ENCODE measurements around the gene USP54. TPM values are rescaled to one million over a fixed set of nuclear protein-coding genes. Genes with fewer than 3 reads are reported as not detected.

Gene USP54
- total and polyA plus RNA-seq, 2 donors (not counting 3 experiments of a cell fraction or from before 2014, with no cell fraction given): 9.3 to 14.2 TPM

DNA sequence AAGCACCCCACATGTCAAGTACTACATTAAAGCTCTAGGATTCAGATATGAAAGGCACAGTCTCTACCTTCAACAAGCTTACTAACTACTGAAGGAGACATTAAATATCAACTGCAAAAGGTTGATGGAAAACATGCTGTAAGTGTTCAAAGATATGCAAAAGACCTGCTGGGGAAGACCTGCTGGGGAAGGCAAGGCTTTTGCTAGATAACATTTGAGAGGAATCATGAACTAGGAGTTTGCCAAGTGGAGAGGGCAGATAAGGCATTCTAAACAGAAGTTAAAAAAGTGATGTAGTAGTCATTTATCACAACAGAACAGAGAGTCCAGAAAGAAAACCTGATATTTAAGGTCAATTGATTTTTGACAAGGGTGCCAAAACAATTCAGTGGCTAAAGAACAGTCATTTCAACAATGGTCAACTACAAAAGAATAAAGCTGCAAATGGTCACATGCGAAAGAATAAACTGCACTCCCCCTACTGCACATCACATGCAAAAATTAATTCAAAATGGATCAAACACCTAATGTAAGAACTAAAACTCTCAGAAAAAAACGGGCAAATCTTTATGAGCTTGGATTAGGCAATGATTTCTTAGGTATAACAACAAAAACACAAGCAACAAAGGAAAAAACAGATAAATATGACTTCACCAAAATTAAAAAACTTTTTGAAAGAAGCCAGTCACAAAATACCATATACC, 134.8 kb downstream of the USP54 start:
- no peaks in the 10 kb centered on the region for H3K9me3 ChIP-seq (replicated peaks; ENCODE audit: control insufficient read depth, insufficient read depth, low read length)
- H3K79me2 ChIP-seq (ENCODE audit: control insufficient read depth, insufficient read depth, low read length): no peaks in the 10 kb centered on the region
- no peaks in the 10 kb centered on the region for H4K20me1 ChIP-seq (replicated peaks; ENCODE audit: control insufficient read depth, extremely low read depth, insufficient read depth, low read length)
- H3K9me1 ChIP-seq (replicated peaks; ENCODE audit: control insufficient read depth, extremely low read depth, insufficient read depth, low read length): no peaks in the 10 kb centered on the region
- H2AFZ ChIP-seq (ENCODE audit: low read depth, low read length): no peak overlapping the region
- H3K27me3 ChIP-seq (ENCODE audit: control insufficient read depth in 2 of 2, insufficient read depth in 2 of 2, low read length in 2 of 2): no peaks in the 10 kb centered on the region
- no TSS peak for BruUV-seq (replicated peaks)
- TF ChIP-seq, protein P1, sequence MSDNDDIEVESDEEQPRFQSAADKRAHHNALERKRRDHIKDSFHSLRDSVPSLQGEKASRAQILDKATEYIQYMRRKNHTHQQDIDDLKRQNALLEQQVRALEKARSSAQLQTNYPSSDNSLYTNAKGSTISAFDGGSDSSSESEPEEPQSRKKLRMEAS (IDR thresholded peaks at IDR 0.05; ENCODE audit: insufficient read depth, insufficient read length): no peak
- no peak for TF ChIP-seq GATA2 (IDR thresholded peaks at IDR 0.05; ENCODE audit: insufficient read depth, insufficient read length, low read depth, low read length)
- TF ChIP-seq, protein P2, sequence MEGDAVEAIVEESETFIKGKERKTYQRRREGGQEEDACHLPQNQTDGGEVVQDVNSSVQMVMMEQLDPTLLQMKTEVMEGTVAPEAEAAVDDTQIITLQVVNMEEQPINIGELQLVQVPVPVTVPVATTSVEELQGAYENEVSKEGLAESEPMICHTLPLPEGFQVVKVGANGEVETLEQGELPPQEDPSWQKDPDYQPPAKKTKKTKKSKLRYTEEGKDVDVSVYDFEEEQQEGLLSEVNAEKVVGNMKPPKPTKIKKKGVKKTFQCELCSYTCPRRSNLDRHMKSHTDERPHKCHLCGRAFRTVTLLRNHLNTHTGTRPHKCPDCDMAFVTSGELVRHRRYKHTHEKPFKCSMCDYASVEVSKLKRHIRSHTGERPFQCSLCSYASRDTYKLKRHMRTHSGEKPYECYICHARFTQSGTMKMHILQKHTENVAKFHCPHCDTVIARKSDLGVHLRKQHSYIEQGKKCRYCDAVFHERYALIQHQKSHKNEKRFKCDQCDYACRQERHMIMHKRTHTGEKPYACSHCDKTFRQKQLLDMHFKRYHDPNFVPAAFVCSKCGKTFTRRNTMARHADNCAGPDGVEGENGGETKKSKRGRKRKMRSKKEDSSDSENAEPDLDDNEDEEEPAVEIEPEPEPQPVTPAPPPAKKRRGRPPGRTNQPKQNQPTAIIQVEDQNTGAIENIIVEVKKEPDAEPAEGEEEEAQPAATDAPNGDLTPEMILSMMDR (IDR thresholded peaks at IDR 0.05; ENCODE audit: extremely low read depth in 1 of 2, insufficient read depth in 1 of 2, low read depth in 1 of 2, low read length in 2 of 2): no peak
- no peak for TF ChIP-seq POLR2AphosphoS5 (IDR thresholded peaks at IDR 0.05; ENCODE audit: insufficient read depth, low read depth, low read length)
- TF ChIP-seq JUN (IDR thresholded peaks at IDR 0.05; ENCODE audit: borderline replicate concordance, insufficient read depth, insufficient read length, low read depth): no peak
- no peak for TF ChIP-seq POLR2A (IDR thresholded peaks at IDR 0.05; ENCODE audit: low read depth, low read length)
- no peak for TF ChIP-seq FOS (IDR thresholded peaks at IDR 0.05; ENCODE audit: borderline replicate concordance, insufficient read depth, low read length)
- TF ChIP-seq MYC (IDR thresholded peaks at IDR 0.05; ENCODE audit: low read depth, low read length): no peak
- no peak for TF ChIP-seq EZH2 (IDR thresholded peaks at IDR 0.05; ENCODE audit: borderline replicate concordance, low read depth, low read length, severe bottlenecking)
- ChIA-PET CTCF (interaction anchor here (1.3 kb wide), 2 partner anchors 13 to 17 kb away, joined by 4 to 5 read pairs; no protein-coding TSS in a partner anchor), POLR2A (no interaction called here)
- FAIRE-seq: no peak
- DNase-seq (ENCODE audit: low read depth, low spot score): no peak
- H3K36me3 ChIP-seq (ENCODE audit: control insufficient read depth in 2 of 2, extremely low read depth in 1 of 2, insufficient read depth in 2 of 2, low read length in 2 of 2): peaks cover 1 to 4% of the 10 kb centered on the region in 2 experiments
- intact Hi-C loops (cut with micrococcal nuclease) (no loop called here), dilution Hi-C loops (cut with MboI; ENCODE audit: extremely low pct_ligation_motif_present, low sequenced_read_pairs) (no loop called here)
- no peak overlapping the region for H3K9ac ChIP-seq (replicated peaks; ENCODE audit: extremely low read depth, insufficient read depth, low read length)
- no peak overlapping the region for H3K4me3 ChIP-seq (replicated peaks in 1 of 3; ENCODE audit: insufficient read depth in 1 of 3, low read depth in 1 of 3, low read length in 3 of 3)
- no peaks in the 10 kb centered on the region for H3K4me1 ChIP-seq (ENCODE audit: control insufficient read depth, extremely low read depth, insufficient read depth, low read length)
- H3K4me2 ChIP-seq (ENCODE audit: insufficient read depth, low read length): no peak overlapping the region
- H3K27ac ChIP-seq (ENCODE audit: insufficient read depth, low read depth, low read length): no peak overlapping the region

All from endothelial cell of umbilical vein (primary cell).